Right hindlimb (tissue), 1 donor: ENCODE data around the gene CPTP.

Source experiments
- DNase-seq: peaks from one replicate; pipeline ENCODE4 v3.0.0-alpha.2; 2018

Gene CPTP

GRCh38 chr1:1336931-1337792 is 12.6 kb downstream of the CPTP start:
- no peak for DNase-seq

GRCh38 chr1:1337793-1338147 is 13.2 kb downstream of the CPTP start:
- no peak for DNase-seq

- DNase-seq = no peak
These were observed 13.7 kb downstream of the CPTP start for GRCh38 chr1:1338278-1338677.

- no peak for DNase-seq
These were observed 15.6 kb downstream of the CPTP start for GRCh38 chr1:1340185-1340584.

GRCh38 chr1:1340791-1341548 is 16.4 kb downstream of the CPTP start:
- DNase-seq = no peak

- DNase-seq = no peak
These were observed 17.0 kb downstream of the CPTP start for GRCh38 chr1:1341549-1342021.

GRCh38 chr1:1342061-1342562 is 17.5 kb downstream of the CPTP start:
- no peak for DNase-seq

GRCh38 chr1:1342584-1343115 is 18.0 kb downstream of the CPTP start:
- no peak for DNase-seq

- no peak for DNase-seq
These were observed 19.3 kb downstream of the CPTP start for GRCh38 chr1:1343811-1344421.

GRCh38 chr1:1344655-1345361 is 20.2 kb downstream of the CPTP start:
- DNase-seq = no peak

GRCh38 chr1:1345384-1345783 is 20.8 kb downstream of the CPTP start:
- no peak for DNase-seq

GRCh38 chr1:1345860-1346500 is 21.4 kb downstream of the CPTP start:
- DNase-seq = no peak

GRCh38 chr1:1346501-1346890 is 21.9 kb downstream of the CPTP start:
- DNase-seq = no peak

GRCh38 chr1:1347026-1347595 is 22.5 kb downstream of the CPTP start:
- DNase-seq = no peak

- DNase-seq = no peak
These were observed 23.2 kb downstream of the CPTP start for GRCh38 chr1:1347663-1348419.

GRCh38 chr1:1348420-1349255 is 24.0 kb downstream of the CPTP start:
- no peak for DNase-seq

- peak; percentile 82 for DNase-seq
These were observed 24.8 kb downstream of the CPTP start, which contains the start of gene DVL1 for GRCh38 chr1:1349256-1350012. Gene DVL1 (minus strand): TSS chr1:1349418. CDS start chr1:1349065, 353 bp downstream.

- peak; percentile 81 for DNase-seq
These were observed 27.2 kb downstream of the CPTP start for GRCh38 chr1:1351511-1352427.
